Urinary bladder (tissue), 4 donors: ENCODE measurements around the gene RNF157. TPM values are rescaled to one million over a fixed set of nuclear protein-coding genes. Genes with fewer than 3 reads are reported as not detected.
"Not testable (repeated sequence)": the region's sequence is repeated elsewhere in the genome, so short reads cannot be mapped to it uniquely, and the experiment has no call there.

Source experiments
- DNase-seq: peaks from one replicate; pipeline ENCODE4 v3.0.0-alpha.2; 2015; ENCODE audit errors: extremely low spot score
- H3K27ac ChIP-seq: one replicate; pipeline ENCODE4 v1.5.1; 2013; ENCODE audit warnings: low read depth, mild to moderate bottlenecking, moderate library complexity
- H3K36me3 ChIP-seq: one replicate; pipeline ENCODE4 v1.6.1; 2013; ENCODE audit warnings: mild to moderate bottlenecking, moderate library complexity; ENCODE audit not compliant: insufficient read depth
- H3K4me1 ChIP-seq: one replicate; pipeline ENCODE4 v1.6.1; 2013; ENCODE audit warnings: mild to moderate bottlenecking, moderate library complexity; ENCODE audit not compliant: insufficient read depth
- H3K4me3 ChIP-seq: one replicate; pipeline ENCODE4 v1.5.1; 2013; ENCODE audit warnings: low read depth, low read length
- whole genome bisulfite sequencing: extraction: QIAGEN DNeasy Blood & Tissue Kit; methylation state at CpG from one replicate; pipeline ENCODE4 v1.1.7; 2013; 5-methylcytosine and 5-hydroxymethylcytosine counted together
- polyA plus RNA-seq: library from polyadenylated mRNA; stranded (reverse); fragments of 200-250 nt; gene quantifications from one replicate; pipeline ENCODE4 v1.2.3, GENCODE V29; 2013
- total RNA-seq: library from RNA; depleted of rRNA; stranded (reverse); fragments of >200 nt; gene quantifications from one replicate; pipeline ENCODE4 v1.2.3, GENCODE V29; 2014
- donor health status: healthy with polysubstance abuse.
- donor health status: healthy.

The RNF157 gene
- total and polyA plus RNA-seq, 2 donors: 1.9 to 5.8 TPM

DNA sequence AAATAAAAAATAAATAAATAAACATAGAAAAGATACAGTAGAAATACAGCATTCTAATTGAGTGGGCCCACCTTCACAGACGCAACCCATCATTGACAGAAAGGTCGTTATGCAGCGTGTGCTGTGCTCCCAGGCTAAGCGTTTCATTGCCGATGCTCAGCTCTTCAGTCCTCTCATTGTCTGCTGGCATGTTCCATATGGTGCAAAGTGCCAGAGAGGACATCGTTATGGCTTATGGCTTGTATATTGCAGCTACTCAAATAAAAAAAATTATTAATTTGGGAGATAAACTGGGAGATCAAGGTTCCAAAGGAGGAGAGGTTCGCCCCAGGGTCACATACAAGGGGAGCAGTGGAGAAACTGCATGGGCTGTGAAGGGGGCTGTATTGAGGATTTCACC is 13.5 kb upstream of the RNF157 start:
- DNase-seq: no peak
- Histone ChIP-seq H3K4me3 (no peak overlapping the region), H3K4me1 (no peaks in the 10 kb centered on the region), H3K27ac (no peak overlapping the region), H3K36me3 (no peaks in the 10 kb centered on the region)
- 75% methylated on average over 7 of the region's 7 CpGs for WGBS

DNA sequence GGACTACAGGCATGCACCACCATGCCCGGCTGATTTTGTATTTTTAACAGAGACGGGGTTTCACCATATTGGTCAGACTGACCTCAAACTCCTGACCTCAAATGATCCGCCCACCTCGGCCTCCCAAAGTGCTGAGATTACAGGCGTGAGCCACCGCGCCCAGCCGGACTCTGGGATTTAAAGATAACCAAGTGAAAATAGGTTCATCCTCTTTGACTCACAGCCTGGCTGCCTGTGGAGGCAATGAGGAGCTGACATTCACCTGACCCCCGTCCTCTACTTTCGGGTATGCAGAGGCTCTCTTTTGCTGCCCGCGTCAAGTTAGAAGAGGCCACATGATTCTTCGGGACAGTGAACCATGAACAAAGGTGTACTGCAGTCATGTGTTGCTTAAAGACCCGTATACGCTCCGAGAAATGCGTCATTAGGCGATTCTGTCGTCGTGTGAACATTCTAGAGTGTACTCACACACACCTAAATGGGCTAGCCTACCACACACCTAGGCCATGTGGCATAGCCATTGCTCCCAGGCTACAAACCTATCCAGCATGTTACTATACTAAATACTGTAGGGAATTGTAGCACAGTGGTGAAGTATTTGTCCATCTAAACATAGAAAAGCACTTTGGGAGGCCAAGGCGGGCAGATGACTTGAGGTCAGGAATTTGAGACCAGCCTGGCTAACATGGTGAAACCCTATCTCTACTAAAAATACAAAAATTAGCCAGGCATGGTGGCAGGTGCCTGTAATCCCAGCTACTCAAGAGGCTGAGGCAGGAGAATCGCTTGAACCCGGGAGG is 12.9 kb upstream of the RNF157 start:
- DNase-seq, H3K36me3 ChIP-seq, H3K4me1 ChIP-seq, H3K4me3 ChIP-seq, H3K27ac ChIP-seq: not testable (repeated sequence)
- WGBS: 89% methylated on average over 23 of the region's 23 CpGs

DNA sequence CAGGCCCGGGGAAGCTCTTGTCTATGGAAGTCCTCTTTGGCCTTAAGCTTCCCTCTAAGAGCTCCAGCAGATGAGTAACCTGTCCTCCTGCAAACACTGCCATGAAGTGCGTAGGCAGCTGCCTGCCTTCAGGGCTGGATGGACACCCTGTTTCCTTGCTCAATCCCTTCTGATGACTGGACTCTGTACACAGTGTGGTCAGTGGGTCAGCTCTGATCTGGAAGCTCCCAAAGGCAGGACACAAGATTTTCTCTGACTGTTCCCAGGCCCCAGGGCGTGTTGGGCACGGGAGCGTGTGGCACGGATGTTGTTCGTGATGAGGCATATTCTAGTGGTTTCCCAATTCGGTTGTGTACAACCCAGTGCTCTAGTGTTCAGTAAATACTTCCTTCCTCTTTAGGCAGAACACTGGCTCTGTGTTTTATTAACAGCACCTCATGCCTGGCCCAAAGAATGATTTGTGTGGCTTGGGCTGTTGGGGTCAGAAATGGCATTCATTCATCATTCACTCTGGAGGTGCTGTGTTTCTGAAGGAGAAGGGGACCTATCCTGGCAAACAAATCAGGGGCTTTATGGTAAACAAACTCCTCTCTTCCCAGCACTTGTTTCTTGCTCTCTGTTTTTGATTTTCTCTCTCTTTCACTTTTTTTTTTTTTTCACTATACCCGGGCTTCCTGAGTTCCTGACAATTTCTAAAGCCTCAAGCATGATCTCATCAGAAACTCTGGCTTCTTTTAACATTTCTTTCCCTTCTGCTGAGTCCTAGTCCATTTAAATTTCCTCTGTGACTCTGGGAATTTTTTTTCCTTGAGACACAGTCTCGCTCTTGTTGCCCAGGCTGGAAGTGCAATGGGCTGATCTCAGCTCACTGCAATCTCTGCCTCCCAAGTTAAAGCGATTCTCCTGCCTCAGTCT is 12.0 kb upstream of the RNF157 start:
- Histone ChIP-seq H3K4me3 (no peak overlapping the region), H3K27ac (peak overlapping the region; percentile 11), H3K36me3 (no peaks in the 10 kb centered on the region), H3K4me1 (no peaks in the 10 kb centered on the region)
- DNase-seq: no peak
- WGBS: 50% methylated on average over 11 of the region's 11 CpGs

- 83% methylated on average over 8 of the region's 8 CpGs for WGBS
- H3K27ac ChIP-seq: peak overlapping the region; percentile 11
- H3K36me3 ChIP-seq: no peaks in the 10 kb centered on the region
- H3K4me3 ChIP-seq: no peak overlapping the region
- no peak for DNase-seq
- H3K4me1 ChIP-seq: no peaks in the 10 kb centered on the region
Observed at GRCh38 chr17:76251478-76252039, 11.3 kb upstream of the RNF157 start.

- Histone ChIP-seq H3K4me1 (no peaks in the 10 kb centered on the region), H3K4me3 (no peak overlapping the region), H3K27ac (no peak overlapping the region), H3K36me3 (no peaks in the 10 kb centered on the region)
- DNase-seq: no peak
- whole genome bisulfite sequencing: 81% methylated on average over 6 of the region's 6 CpGs
Observed at GRCh38 chr17:76250141-76250540, 9.8 kb upstream of the RNF157 start.

- no peak overlapping the region for H3K27ac ChIP-seq
- no peaks in the 10 kb centered on the region for H3K4me1 ChIP-seq
- no peak overlapping the region for H3K4me3 ChIP-seq
- 74% methylated on average over 11 of the region's 11 CpGs for WGBS
- DNase-seq: no peak
- no peaks in the 10 kb centered on the region for H3K36me3 ChIP-seq
Observed at GRCh38 chr17:76248013-76248782, 7.9 kb upstream of the RNF157 start.

DNA sequence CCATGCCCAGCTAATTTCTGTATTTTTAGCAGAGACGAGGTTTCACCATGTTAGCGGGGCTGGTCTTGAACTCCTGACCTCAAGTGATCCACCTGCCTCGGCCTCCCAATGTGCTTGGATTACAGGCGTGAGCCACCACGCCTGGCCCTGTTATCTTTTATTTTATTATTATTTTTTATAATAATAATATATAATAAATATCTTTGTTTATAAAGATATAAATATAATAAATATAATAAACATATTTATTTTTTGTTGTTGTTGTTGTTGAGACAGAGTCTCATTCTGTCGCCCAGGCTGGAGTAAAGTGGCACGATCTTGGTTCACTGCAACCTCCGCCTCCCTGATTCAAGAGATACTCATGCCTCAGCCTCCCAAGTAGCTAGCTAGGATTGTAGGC is 7.0 kb upstream of the RNF157 start:
- no peak overlapping the region for H3K27ac ChIP-seq
- no peak overlapping the region for H3K4me3 ChIP-seq
- no peak for DNase-seq
- no peaks in the 10 kb centered on the region for H3K36me3 ChIP-seq
- H3K4me1 ChIP-seq: no peaks in the 10 kb centered on the region
- WGBS: 86% methylated on average over 8 of the region's 8 CpGs

DNA sequence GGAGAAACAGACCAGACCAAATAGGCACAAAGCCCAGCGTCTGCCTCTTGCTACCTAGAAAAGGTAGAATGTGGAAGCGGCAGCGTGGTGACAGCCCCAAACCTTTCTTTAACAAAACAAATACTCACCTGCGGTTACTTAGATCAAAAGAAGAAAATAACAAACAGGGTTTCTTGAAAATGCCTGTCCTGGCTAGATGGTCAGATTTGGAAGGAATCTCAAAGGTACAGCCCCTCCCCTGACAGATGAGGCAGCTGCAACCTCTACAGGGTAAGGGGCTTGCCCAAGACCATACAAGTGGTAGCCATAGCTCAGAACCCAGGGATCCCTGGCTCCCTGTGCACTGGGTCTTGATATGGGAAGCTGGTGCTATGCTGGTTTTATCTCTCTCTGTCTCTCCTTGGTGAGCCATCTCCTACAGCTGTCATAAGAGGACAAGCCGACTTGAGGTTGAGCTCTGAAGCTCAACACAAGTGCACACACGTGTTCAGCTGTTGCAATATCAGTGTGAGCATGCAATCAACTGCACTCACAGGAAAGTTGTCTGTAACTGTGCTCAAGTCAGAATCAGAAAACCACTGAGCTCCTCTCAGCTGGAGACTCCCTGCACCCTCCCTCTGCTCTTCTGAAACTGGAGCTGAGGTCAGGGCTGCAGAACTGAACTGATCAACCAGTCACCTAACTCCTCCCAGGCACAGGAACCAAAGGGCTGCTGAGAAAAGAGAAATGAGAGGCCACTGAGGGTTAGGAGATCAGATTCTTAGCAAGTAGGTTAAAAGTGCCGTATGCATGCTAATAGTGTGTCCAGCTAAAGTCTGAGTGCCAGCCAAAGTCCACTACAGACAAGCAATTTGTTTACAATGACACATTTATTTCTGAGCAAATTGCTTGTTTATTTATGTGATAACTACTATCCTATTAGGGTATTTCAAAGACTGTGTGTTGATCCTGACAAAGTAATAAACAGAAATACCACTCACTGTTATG is 6.1 kb upstream of the RNF157 start:
- no peak overlapping the region for H3K4me3 ChIP-seq
- no peak for DNase-seq
- 59% methylated on average over 7 of the region's 7 CpGs for WGBS
- no peak overlapping the region for H3K27ac ChIP-seq
- H3K4me1 ChIP-seq: no peaks in the 10 kb centered on the region
- no peaks in the 10 kb centered on the region for H3K36me3 ChIP-seq

- not testable (repeated sequence) for H3K4me1 ChIP-seq, H3K36me3 ChIP-seq, DNase-seq, H3K4me3 ChIP-seq, H3K27ac ChIP-seq
- WGBS: 95% methylated on average over 8 of the region's 8 CpGs
Observed at GRCh38 chr17:76244721-76245120, 4.4 kb upstream of the RNF157 start.

GRCh38 chr17:76243826-76244679 is 3.8 kb upstream of the RNF157 start:
- H3K36me3 ChIP-seq: no peaks in the 10 kb centered on the region
- DNase-seq: no peak
- H3K4me1 ChIP-seq: no peaks in the 10 kb centered on the region
- WGBS: 73% methylated on average over 12 of the region's 12 CpGs
- no peak overlapping the region for H3K4me3 ChIP-seq
- H3K27ac ChIP-seq: no peak overlapping the region

- no peak overlapping the region for H3K4me3 ChIP-seq
- 88% methylated on average over 15 of the region's 15 CpGs for WGBS
- H3K36me3 ChIP-seq: no peaks in the 10 kb centered on the region
- H3K4me1 ChIP-seq: no peaks in the 10 kb centered on the region
- no peak overlapping the region for H3K27ac ChIP-seq
- no peak for DNase-seq
Observed at GRCh38 chr17:76241691-76242255, 1.5 kb upstream of the RNF157 start.
